RWPE2 (cell line): ENCODE measurements around the gene GFY.

ENCODE experiments used
- ATAC-seq: fragments of 200-7000 bp; cut with Tn5 transposase; 3 replicates; pipeline ENCODE4 v1.9.1; 2021; ENCODE audit warnings: low read depth
- DNase-seq: peaks from one replicate; pipeline ENCODE4 v3.0.0-alpha.2; 2020; ENCODE audit warnings: low spot score
- H3K27ac ChIP-seq: fragments of 450-650 bp; 2 replicates; pipeline ENCODE4 v1.5.1; 2017; ENCODE audit warnings: mild to moderate bottlenecking; ENCODE audit not compliant: poor library complexity, severe bottlenecking
- H3K27me3 ChIP-seq: fragments of 250-450 bp; sonication (Bioruptor Pico); 2 replicates; pipeline ENCODE4 v1.5.1; 2021; ENCODE audit warnings: mild to moderate bottlenecking, moderate library complexity; ENCODE audit not compliant: insufficient read depth, poor library complexity, severe bottlenecking
- H3K36me3 ChIP-seq: fragments of 250-450 bp; sonication (Bioruptor Pico); 2 replicates; pipeline ENCODE4 v1.5.1; 2020; ENCODE audit warnings: low read depth, mild to moderate bottlenecking, moderate library complexity
- H3K4me1 ChIP-seq: fragments of 250-450 bp; sonication (Bioruptor Pico); 2 replicates; pipeline ENCODE4 v1.5.1; 2021; ENCODE audit warnings: mild to moderate bottlenecking, moderate library complexity; ENCODE audit not compliant: insufficient read depth, poor library complexity, severe bottlenecking
- H3K4me3 ChIP-seq: fragments of 250-450 bp; sonication (Bioruptor Pico); 2 replicates; pipeline ENCODE4 v1.5.1; 2021; ENCODE audit warnings: mild to moderate bottlenecking, moderate library complexity; ENCODE audit not compliant: severe bottlenecking
- H3K9me3 ChIP-seq: fragments of 250-450 bp; sonication (Bioruptor Pico); 2 replicates; pipeline ENCODE4 v1.5.1; 2021; ENCODE audit warnings: mild to moderate bottlenecking, moderate library complexity; ENCODE audit not compliant: severe bottlenecking
- TF ChIP-seq, protein P1 (sequence below): fragments of 450-650 bp; IDR thresholded peaks from one replicate; pipeline ENCODE4 v1.5.1; 2017; ENCODE audit warnings: mild to moderate bottlenecking, moderate library complexity; ENCODE audit not compliant: poor library complexity, severe bottlenecking

Gene GFY

GRCh38 chr19:49398001-49398615, 27.1 kb upstream of the GFY start:
- Histone ChIP-seq H3K4me1 (no peaks in the 10 kb centered on the region), H3K27ac (no peak overlapping the region), H3K27me3 (no peaks in the 10 kb centered on the region), H3K4me3 (no peak overlapping the region), H3K36me3 (no peaks in the 10 kb centered on the region), H3K9me3 (no peaks in the 10 kb centered on the region)
- DNase-seq, result no peak
- TF ChIP-seq, protein P1, sequence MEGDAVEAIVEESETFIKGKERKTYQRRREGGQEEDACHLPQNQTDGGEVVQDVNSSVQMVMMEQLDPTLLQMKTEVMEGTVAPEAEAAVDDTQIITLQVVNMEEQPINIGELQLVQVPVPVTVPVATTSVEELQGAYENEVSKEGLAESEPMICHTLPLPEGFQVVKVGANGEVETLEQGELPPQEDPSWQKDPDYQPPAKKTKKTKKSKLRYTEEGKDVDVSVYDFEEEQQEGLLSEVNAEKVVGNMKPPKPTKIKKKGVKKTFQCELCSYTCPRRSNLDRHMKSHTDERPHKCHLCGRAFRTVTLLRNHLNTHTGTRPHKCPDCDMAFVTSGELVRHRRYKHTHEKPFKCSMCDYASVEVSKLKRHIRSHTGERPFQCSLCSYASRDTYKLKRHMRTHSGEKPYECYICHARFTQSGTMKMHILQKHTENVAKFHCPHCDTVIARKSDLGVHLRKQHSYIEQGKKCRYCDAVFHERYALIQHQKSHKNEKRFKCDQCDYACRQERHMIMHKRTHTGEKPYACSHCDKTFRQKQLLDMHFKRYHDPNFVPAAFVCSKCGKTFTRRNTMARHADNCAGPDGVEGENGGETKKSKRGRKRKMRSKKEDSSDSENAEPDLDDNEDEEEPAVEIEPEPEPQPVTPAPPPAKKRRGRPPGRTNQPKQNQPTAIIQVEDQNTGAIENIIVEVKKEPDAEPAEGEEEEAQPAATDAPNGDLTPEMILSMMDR, result no peak
- ATAC-seq, result no peak

GRCh38 chr19:49398931-49399330, 26.3 kb upstream of the GFY start:
- Histone ChIP-seq H3K4me1 (peaks cover 5% of the 10 kb centered on the region), H3K36me3 (no peaks in the 10 kb centered on the region), H3K4me3 (no peak overlapping the region), H3K27me3 (no peaks in the 10 kb centered on the region), H3K9me3 (no peaks in the 10 kb centered on the region), H3K27ac (no peak overlapping the region)
- DNase-seq (no peak), ATAC-seq (no peak)
- TF ChIP-seq, protein P1, result no peak

GRCh38 chr19:49400029-49400428, 25.2 kb upstream of the GFY start:
- Histone ChIP-seq H3K27ac (no peak overlapping the region), H3K9me3 (no peaks in the 10 kb centered on the region), H3K36me3 (no peaks in the 10 kb centered on the region), H3K4me1 (peaks cover 5% of the 10 kb centered on the region), H3K27me3 (no peaks in the 10 kb centered on the region), H3K4me3 (no peak overlapping the region)
- TF ChIP-seq, protein P1, result no peak
- ATAC-seq (no peak), DNase-seq (no peak)

DNA sequence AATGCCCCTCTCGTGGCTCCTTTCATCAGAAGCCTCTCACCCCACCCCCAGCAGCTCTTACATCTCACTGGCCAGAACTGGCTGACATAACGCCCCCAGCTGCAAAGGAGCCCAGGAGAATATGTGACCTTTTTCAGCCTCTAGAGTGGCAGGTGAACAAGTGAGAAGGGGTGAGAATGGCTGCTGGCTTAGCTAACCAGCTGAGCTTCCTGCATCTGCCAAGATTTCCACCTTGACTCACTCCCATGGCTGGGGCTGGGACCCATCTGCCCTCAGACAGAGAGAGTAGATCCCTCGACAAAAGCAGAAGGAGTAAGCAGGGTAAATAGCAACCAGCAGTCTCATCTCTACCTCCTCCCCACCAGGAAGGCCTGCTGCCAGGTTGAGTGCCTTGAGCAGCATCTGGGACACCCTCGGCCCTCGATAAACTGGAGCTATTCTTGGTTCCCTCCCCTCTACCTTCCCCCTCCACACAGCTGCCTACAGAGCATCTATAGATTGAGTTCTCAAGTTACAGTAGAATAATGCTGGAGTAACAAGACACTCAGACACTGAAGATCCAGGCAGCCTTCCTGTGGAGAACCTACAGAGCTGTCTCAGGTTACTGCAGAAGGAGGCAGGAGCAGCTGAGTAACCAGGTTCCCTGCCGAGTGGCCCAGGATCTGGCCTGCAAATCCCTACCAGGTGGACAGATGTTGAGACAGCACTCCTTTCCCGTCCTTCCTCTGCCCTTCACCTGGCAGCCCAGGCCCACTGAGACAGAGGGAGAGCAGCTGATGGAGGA, 21.6 kb upstream of the GFY start:
- H3K27ac ChIP-seq, result peak overlapping the region; percentile 44
- H3K4me1 ChIP-seq, result peaks cover 5% of the 10 kb centered on the region
- DNase-seq (no peak), ATAC-seq (peak; percentile 96)
- H3K4me3 ChIP-seq, result no peak overlapping the region
- TF ChIP-seq, protein P1, result no peak
- H3K9me3 ChIP-seq, result no peaks in the 10 kb centered on the region
- no peaks in the 10 kb centered on the region for H3K36me3 ChIP-seq
- H3K27me3 ChIP-seq, result no peaks in the 10 kb centered on the region

GRCh38 chr19:49407079-49407478, 18.1 kb upstream of the GFY start:
- TF ChIP-seq, protein P1, result no peak
- Histone ChIP-seq H3K36me3 (no peaks in the 10 kb centered on the region), H3K27me3 (no peaks in the 10 kb centered on the region), H3K4me1 (peaks cover 5% of the 10 kb centered on the region), H3K4me3 (no peak overlapping the region), H3K27ac (no peak overlapping the region), H3K9me3 (no peaks in the 10 kb centered on the region)
- ATAC-seq (no peak), DNase-seq (no peak)
